ENCODE results near the gene LRRN2.
"Not testable (repeated sequence)": the region's sequence is repeated elsewhere in the genome, so short reads cannot be mapped to it uniquely, and the experiment has no call there.

Gene LRRN2

GRCh38 chr1:204711947-204712701, 26.6 kb upstream of the LRRN2 start:
- DNase-seq: peak; percentile 85

GRCh38 chr1:204711103-204711946, 25.8 kb upstream of the LRRN2 start:
- no peak for DNase-seq

GRCh38 chr1:204709960-204710912, 24.7 kb upstream of the LRRN2 start:
- DNase-seq: no peak

GRCh38 chr1:204709021-204709420, 23.5 kb upstream of the LRRN2 start:
- DNase-seq: no peak

GRCh38 chr1:204706838-204707509, 21.4 kb upstream of the LRRN2 start:
- DNase-seq: peak; percentile 34

- DNase-seq: no peak
Measured at GRCh38 chr1:204705888-204706837, 20.6 kb upstream of the LRRN2 start.

GRCh38 chr1:204705493-204705811, 19.9 kb upstream of the LRRN2 start:
- DNase-seq: no peak

GRCh38 chr1:204704794-204705492, 19.4 kb upstream of the LRRN2 start:
- no peak for DNase-seq

- no peak for DNase-seq
Measured at GRCh38 chr1:204703826-204704612, 18.5 kb upstream of the LRRN2 start.

GRCh38 chr1:204703268-204703664, 17.7 kb upstream of the LRRN2 start:
- no peak for DNase-seq

GRCh38 chr1:204702552-204703267, 17.2 kb upstream of the LRRN2 start:
- DNase-seq: no peak

GRCh38 chr1:204701229-204701628, 15.7 kb upstream of the LRRN2 start:
- DNase-seq: no peak

GRCh38 chr1:204697893-204698292, 12.4 kb upstream of the LRRN2 start:
- DNase-seq: no peak

GRCh38 chr1:204696606-204697005, 11.1 kb upstream of the LRRN2 start:
- DNase-seq: no peak

GRCh38 chr1:204695692-204696091, 10.2 kb upstream of the LRRN2 start:
- no peak for DNase-seq

- DNase-seq: no peak
Measured at GRCh38 chr1:204694145-204694544, 8.6 kb upstream of the LRRN2 start.

- DNase-seq: no peak
Measured at GRCh38 chr1:204692841-204693356, 7.4 kb upstream of the LRRN2 start.

- DNase-seq: no peak
Measured at GRCh38 chr1:204692325-204692840, 6.8 kb upstream of the LRRN2 start.

- DNase-seq: not testable (repeated sequence)
Measured at GRCh38 chr1:204691328-204691730, 5.8 kb upstream of the LRRN2 start.
